ENCODE results near the gene FGFBP1. TPM values are rescaled to one million over a fixed set of nuclear protein-coding genes. Genes with fewer than 3 reads are reported as not detected.

FGFBP1 gene
- total RNA-seq, 1 experiment from 2014 or later, result 0.88 TPM

DNA sequence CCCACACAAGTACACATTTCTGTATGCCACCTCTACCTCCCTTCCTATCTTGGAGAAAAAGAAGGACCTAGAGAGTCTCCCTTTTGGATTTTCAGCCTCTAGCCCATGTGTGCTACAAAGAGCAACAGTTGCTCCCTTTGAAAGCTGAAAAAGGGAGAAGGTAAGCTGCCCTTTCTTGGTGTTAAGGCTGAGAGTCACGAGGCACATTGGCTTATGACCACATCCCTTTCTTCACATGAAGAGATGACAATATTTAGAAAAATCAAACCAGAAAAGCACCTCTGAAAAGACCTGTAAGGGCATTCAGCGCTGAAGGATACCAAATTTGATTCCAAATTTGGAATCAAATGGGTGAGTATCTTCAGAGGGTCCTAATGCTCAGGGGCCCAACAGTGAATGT is 6.4 kb upstream of the FGFBP1 start:
- no peak overlapping the region for H3K27ac Mint-ChIP-seq (ENCODE audit: unreplicated experiment)
- CTCF ChIA-PET, result interaction anchor here (0.6 to 0.9 kb wide), 2 partner anchors 11 to 20 kb away, joined by 3 to 4 read pairs; no protein-coding TSS in a partner anchor
- no peaks in the 10 kb centered on the region for H3K27me3 ChIP-seq (replicated peaks; ENCODE audit: control insufficient read depth, insufficient read depth, low read length)

DNA sequence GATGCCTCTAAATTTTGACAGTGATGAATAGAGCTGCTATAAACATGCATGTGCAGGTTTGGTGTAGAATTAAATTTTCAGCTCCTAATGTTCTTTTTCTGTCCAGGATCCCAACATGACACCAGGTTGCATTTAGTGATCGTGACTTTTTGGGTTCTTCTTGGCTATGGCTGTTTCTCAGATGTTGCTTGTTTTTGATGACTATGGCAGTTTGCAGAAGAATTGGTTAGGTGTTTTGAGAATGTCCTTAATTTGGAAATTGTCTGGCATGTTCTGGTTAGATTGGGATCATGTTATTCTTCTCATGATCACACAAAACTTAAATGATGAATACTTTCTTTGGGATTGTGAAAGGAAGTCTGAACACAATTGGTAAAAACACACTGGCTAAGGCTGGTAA is 3.7 kb upstream of the FGFBP1 start:
- POLR2A ChIA-PET, result no interaction called here
- Histone ChIP-seq H3K27me3 (replicated peaks; ENCODE audit: control insufficient read depth, insufficient read depth, low read length) (no peaks in the 10 kb centered on the region), H3K36me3 (ENCODE audit: control insufficient read depth, insufficient read depth, low read length) (no peaks in the 10 kb centered on the region), H3K9me3 (no peaks in the 10 kb centered on the region), H3K4me3 (ENCODE audit: low read depth, low read length) (no peak overlapping the region), H3K4me1 (0 out of 2 replicates have a peak, but pooled peaks cover 5% of the 10 kb centered on the region)
- intact Hi-C loops (cut with micrococcal nuclease; ENCODE audit: unreplicated experiment), result no loop called here
- Mint-ChIP-seq H3K36me3 (ENCODE audit: insufficient read depth, unreplicated experiment) (no peaks in the 10 kb centered on the region), H3K9me3 (ENCODE audit: unreplicated experiment) (no peaks in the 10 kb centered on the region), H3K27me3 (ENCODE audit: insufficient read depth, unreplicated experiment) (no peaks in the 10 kb centered on the region), H3K4me3 (ENCODE audit: unreplicated experiment) (no peak overlapping the region), H3K4me1 (ENCODE audit: low read depth, unreplicated experiment) (no peaks in the 10 kb centered on the region), H3K27ac (ENCODE audit: unreplicated experiment) (no peak overlapping the region)
- CTCF ChIA-PET, result no interaction called here
- TF ChIP-seq, protein P1, sequence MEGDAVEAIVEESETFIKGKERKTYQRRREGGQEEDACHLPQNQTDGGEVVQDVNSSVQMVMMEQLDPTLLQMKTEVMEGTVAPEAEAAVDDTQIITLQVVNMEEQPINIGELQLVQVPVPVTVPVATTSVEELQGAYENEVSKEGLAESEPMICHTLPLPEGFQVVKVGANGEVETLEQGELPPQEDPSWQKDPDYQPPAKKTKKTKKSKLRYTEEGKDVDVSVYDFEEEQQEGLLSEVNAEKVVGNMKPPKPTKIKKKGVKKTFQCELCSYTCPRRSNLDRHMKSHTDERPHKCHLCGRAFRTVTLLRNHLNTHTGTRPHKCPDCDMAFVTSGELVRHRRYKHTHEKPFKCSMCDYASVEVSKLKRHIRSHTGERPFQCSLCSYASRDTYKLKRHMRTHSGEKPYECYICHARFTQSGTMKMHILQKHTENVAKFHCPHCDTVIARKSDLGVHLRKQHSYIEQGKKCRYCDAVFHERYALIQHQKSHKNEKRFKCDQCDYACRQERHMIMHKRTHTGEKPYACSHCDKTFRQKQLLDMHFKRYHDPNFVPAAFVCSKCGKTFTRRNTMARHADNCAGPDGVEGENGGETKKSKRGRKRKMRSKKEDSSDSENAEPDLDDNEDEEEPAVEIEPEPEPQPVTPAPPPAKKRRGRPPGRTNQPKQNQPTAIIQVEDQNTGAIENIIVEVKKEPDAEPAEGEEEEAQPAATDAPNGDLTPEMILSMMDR (IDR thresholded peaks at IDR 0.05; ENCODE audit: insufficient read depth in 1 of 2, low read depth in 1 of 2, low read length in 1 of 2, severe bottlenecking in 1 of 2, unreplicated experiment in 1 of 2), result no peak
- DNase-seq, result no peak
- no TSS peak for BruUV-seq (replicated peaks)

More for the DNA sequence above, 6.4 kb upstream of the FGFBP1 start:
- H3K4me1 ChIP-seq, result 0 out of 2 replicates have a peak, but pooled peaks cover 5% of the 10 kb centered on the region
- BruUV-seq (replicated peaks), result no TSS peak
- H3K4me1 Mint-ChIP-seq (ENCODE audit: low read depth, unreplicated experiment), result no peaks in the 10 kb centered on the region
- no peaks in the 10 kb centered on the region for H3K9me3 ChIP-seq
- POLR2A ChIA-PET, result no interaction called here
- no peaks in the 10 kb centered on the region for H3K36me3 ChIP-seq (ENCODE audit: control insufficient read depth, insufficient read depth, low read length)
- H3K27me3 Mint-ChIP-seq (ENCODE audit: insufficient read depth, unreplicated experiment), result no peaks in the 10 kb centered on the region
- intact Hi-C loops (cut with micrococcal nuclease; ENCODE audit: unreplicated experiment), result no loop called here
- no peaks in the 10 kb centered on the region for H3K36me3 Mint-ChIP-seq (ENCODE audit: insufficient read depth, unreplicated experiment)
- no peak for DNase-seq
- no peaks in the 10 kb centered on the region for H3K9me3 Mint-ChIP-seq (ENCODE audit: unreplicated experiment)
- TF ChIP-seq, protein P1 (IDR thresholded peaks at IDR 0.05; ENCODE audit: insufficient read depth in 1 of 2, low read depth in 1 of 2, low read length in 1 of 2, severe bottlenecking in 1 of 2, unreplicated experiment in 1 of 2), result no peak
- no peak overlapping the region for H3K4me3 Mint-ChIP-seq (ENCODE audit: unreplicated experiment)
- no peak overlapping the region for H3K4me3 ChIP-seq (ENCODE audit: low read depth, low read length)

DNA sequence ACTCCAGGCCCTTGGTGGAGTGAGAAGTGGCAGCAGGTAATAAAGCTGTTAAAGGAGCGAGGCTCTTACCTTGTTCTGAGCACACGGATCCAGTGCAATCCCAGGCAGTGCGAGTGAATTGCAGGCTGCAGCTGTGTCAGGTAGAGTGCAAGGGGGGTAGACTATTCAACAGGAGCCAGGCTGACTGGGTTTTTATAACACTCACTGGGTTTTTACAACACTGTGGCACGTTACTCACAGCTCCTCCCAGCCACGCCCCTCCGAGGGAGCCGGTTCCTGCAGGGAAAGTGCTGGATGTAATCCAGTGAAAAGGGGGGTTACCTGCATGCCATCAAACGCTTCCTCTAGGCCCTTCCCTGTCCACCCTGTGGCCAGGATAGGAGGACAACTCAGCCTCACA is 358 bp downstream of the FGFBP1 start:
- no peak overlapping the region for H3K4me3 ChIP-seq (ENCODE audit: low read depth, low read length)
- DNase-seq, result peak; percentile 55 to 70
- H3K27me3 ChIP-seq (replicated peaks; ENCODE audit: control insufficient read depth, insufficient read depth, low read length), result no peaks in the 10 kb centered on the region
- no peaks in the 10 kb centered on the region for H3K9me3 Mint-ChIP-seq (ENCODE audit: unreplicated experiment)
- no peaks in the 10 kb centered on the region for H3K4me1 ChIP-seq
- ChIA-PET CTCF (interaction anchor here (0.8 to 1.4 kb wide), 2 partner anchors 18 to 55 kb away, joined by 4 to 9 read pairs; no protein-coding TSS in a partner anchor), POLR2A (no interaction called here)
- no TSS peak for BruUV-seq (replicated peaks)
- TF ChIP-seq, protein P1 (IDR thresholded peaks at IDR 0.05; ENCODE audit: insufficient read depth in 1 of 2, low read depth in 1 of 2, low read length in 1 of 2, severe bottlenecking in 1 of 2, unreplicated experiment in 1 of 2), result no peak
- no peak overlapping the region for H3K27ac Mint-ChIP-seq (ENCODE audit: unreplicated experiment)
- H3K27me3 Mint-ChIP-seq (ENCODE audit: insufficient read depth, unreplicated experiment), result no peaks in the 10 kb centered on the region
- H3K4me3 Mint-ChIP-seq (ENCODE audit: unreplicated experiment), result no peak overlapping the region
- intact Hi-C loops (cut with micrococcal nuclease; ENCODE audit: unreplicated experiment), result no loop called here
- H3K36me3 Mint-ChIP-seq (ENCODE audit: insufficient read depth, unreplicated experiment), result no peaks in the 10 kb centered on the region
- no peaks in the 10 kb centered on the region for H3K4me1 Mint-ChIP-seq (ENCODE audit: low read depth, unreplicated experiment)
- no peaks in the 10 kb centered on the region for H3K36me3 ChIP-seq (ENCODE audit: control insufficient read depth, insufficient read depth, low read length)
- H3K9me3 ChIP-seq, result no peaks in the 10 kb centered on the region
